SK-N-MC (cell line): ENCODE data around the gene CCL11.
"Not testable (repeated sequence)": the region's sequence is repeated elsewhere in the genome, so short reads cannot be mapped to it uniquely, and the experiment has no call there.

Source experiments
- DNase-seq: peaks from one replicate; pipeline ENCODE4 v3.0.0-alpha.2; 2011; ENCODE audit warnings: low read depth, low spot score
- H3K27ac ChIP-seq: fragments of 200-600 bp; sonication (generic); 2 replicates; pipeline ENCODE4 v1.5.1; 2016; ENCODE audit warnings: mixed run types
- H3K36me3 ChIP-seq: fragments of 200-600 bp; sonication (generic); 2 replicates; pipeline ENCODE4 v1.6.1; 2017; ENCODE audit warnings: antibody characterized with exemption, low read length, mixed read lengths; ENCODE audit not compliant: insufficient read depth
- H3K4me3 ChIP-seq: fragments of 200-600 bp; sonication (generic); 2 replicates; pipeline ENCODE4 v1.5.1; 2016
- H3K9ac ChIP-seq: fragments of 200-600 bp; sonication (generic); 2 replicates; pipeline ENCODE4 v1.8.0; 2017; ENCODE audit warnings: mixed run types, mixed read lengths; ENCODE audit not compliant: insufficient read length
- H3K9me3 ChIP-seq: fragments of 200-600 bp; sonication (generic); 2 replicates; pipeline ENCODE4 v1.6.1; 2017; ENCODE audit warnings: low read depth, mild to moderate bottlenecking, antibody characterized with exemption, low read length, moderate library complexity, mixed read lengths
- EZH2 ChIP-seq: fragments of 200-600 bp; sonication (generic); IDR thresholded peaks from one replicate; pipeline ENCODE4 v1.6.1; 2017; ENCODE audit warnings: antibody characterized with exemption
- FOXP2 ChIP-seq: optimal IDR thresholded peaks from 2 replicates; pipeline ENCODE3; 2011; ENCODE audit warnings: mild to moderate bottlenecking, moderate library complexity; ENCODE audit not compliant: insufficient read depth; ENCODE audit errors: extremely low read length, control extremely low read depth
- POLR2AphosphoS5 ChIP-seq: IDR thresholded peaks from 2 replicates; pipeline ENCODE4 v1.6.1; 2012; ENCODE audit warnings: mild to moderate bottlenecking, low read depth, low read length, borderline replicate concordance

CCL11 gene

GRCh38 chr17:34308371-34308770 lies 22.8 kb downstream of the CCL11 start:
- Histone ChIP-seq H3K4me3 (no peak overlapping the region), H3K27ac (no peak overlapping the region), H3K36me3 (no peaks in the 10 kb centered on the region), H3K9ac (no peak overlapping the region), H3K9me3 (no peaks in the 10 kb centered on the region)
- no peak for DNase-seq
- TF ChIP-seq EZH2 (no peak), POLR2AphosphoS5 (no peak), FOXP2 (no peak)

- TF ChIP-seq POLR2AphosphoS5 = no peak
- TF ChIP-seq FOXP2 = no peak
- TF ChIP-seq EZH2 = no peak
- H3K9me3 ChIP-seq = no peaks in the 10 kb centered on the region
- no peaks in the 10 kb centered on the region for H3K36me3 ChIP-seq
- H3K4me3 ChIP-seq = no peak overlapping the region
- no peak overlapping the region for H3K27ac ChIP-seq
- DNase-seq = no peak
- no peak overlapping the region for H3K9ac ChIP-seq
Measured at GRCh38 chr17:34311291-34311690, 25.7 kb downstream of the CCL11 start.

- Histone ChIP-seq H3K9me3 (no peaks in the 10 kb centered on the region), H3K27ac (no peak overlapping the region), H3K4me3 (no peak overlapping the region), H3K9ac (no peak overlapping the region), H3K36me3 (no peaks in the 10 kb centered on the region)
- no peak for DNase-seq
- no peak for TF ChIP-seq FOXP2
- TF ChIP-seq POLR2AphosphoS5 = no peak
- no peak for TF ChIP-seq EZH2
Measured at GRCh38 chr17:34312080-34312479, 26.5 kb downstream of the CCL11 start.

GRCh38 chr17:34313164-34313563 lies 27.6 kb downstream of the CCL11 start:
- DNase-seq = no peak
- Histone ChIP-seq H3K9ac (no peak overlapping the region), H3K27ac (no peak overlapping the region), H3K9me3 (no peaks in the 10 kb centered on the region), H3K36me3 (no peaks in the 10 kb centered on the region), H3K4me3 (no peak overlapping the region)
- no peak for TF ChIP-seq POLR2AphosphoS5
- TF ChIP-seq EZH2 = no peak
- no peak for TF ChIP-seq FOXP2

- Histone ChIP-seq H3K4me3 (no peak overlapping the region), H3K27ac (no peak overlapping the region)
- DNase-seq = no peak
Measured at GRCh38 chr17:34314279-34314678, 28.7 kb downstream of the CCL11 start.

GRCh38 chr17:34318474-34318873 lies 32.9 kb downstream of the CCL11 start:
- no peak overlapping the region for H3K4me3 ChIP-seq
- H3K27ac ChIP-seq = no peak overlapping the region
- H3K9ac ChIP-seq = no peak overlapping the region
- no peaks in the 10 kb centered on the region for H3K9me3 ChIP-seq
- DNase-seq = no peak
- H3K36me3 ChIP-seq = no peaks in the 10 kb centered on the region
- TF ChIP-seq EZH2 (no peak), POLR2AphosphoS5 (no peak), FOXP2 (no peak)

More at GRCh38 chr17:34314279-34314678, 28.7 kb downstream of the CCL11 start:
- no peak overlapping the region for H3K9ac ChIP-seq
- H3K9me3 ChIP-seq = no peaks in the 10 kb centered on the region
- no peak for TF ChIP-seq EZH2
- no peak for TF ChIP-seq POLR2AphosphoS5
- TF ChIP-seq FOXP2 = no peak
- no peaks in the 10 kb centered on the region for H3K36me3 ChIP-seq

GRCh38 chr17:34319039-34319483 lies 33.5 kb downstream of the CCL11 start, which contains the start of gene CCL8:
Gene CCL8 (plus strand): TSS chr17:34319435. CDS start chr17:34319502, 67 bp downstream.
- DNase-seq = no peak
- TF ChIP-seq FOXP2 (no peak), POLR2AphosphoS5 (no peak), EZH2 (no peak)
- H3K4me3 ChIP-seq = no peak within 1 kb of the TSS

GRCh38 chr17:34321964-34322363 lies 36.4 kb downstream of the CCL11 start:
- H3K36me3 ChIP-seq = no peaks in the 10 kb centered on the region
- TF ChIP-seq FOXP2 (no peak), POLR2AphosphoS5 (no peak), EZH2 (no peak)
- H3K27ac ChIP-seq = no peak overlapping the region
- no peak for DNase-seq
- H3K9me3 ChIP-seq = no peaks in the 10 kb centered on the region
- H3K9ac ChIP-seq = no peak overlapping the region
- no peak overlapping the region for H3K4me3 ChIP-seq

More at GRCh38 chr17:34319039-34319483, 33.5 kb downstream of the CCL11 start, which contains the start of gene CCL8:
- no peaks in the 10 kb centered on the region for H3K36me3 ChIP-seq
- H3K27ac ChIP-seq = no peak within 1 kb of the TSS
- H3K9ac ChIP-seq = no peak within 1 kb of the TSS
- H3K9me3 ChIP-seq = no peaks in the 10 kb centered on the region

GRCh38 chr17:34327580-34327979 lies 42.0 kb downstream of the CCL11 start:
- H3K27ac ChIP-seq, H3K9ac ChIP-seq, DNase-seq, H3K9me3 ChIP-seq, H3K4me3 ChIP-seq, H3K36me3 ChIP-seq: not testable (repeated sequence)
